ENCODE results near the gene TIMP4. TPM values are rescaled to one million over a fixed set of nuclear protein-coding genes. Genes with fewer than 3 reads are reported as not detected.

Gene TIMP4
- total and polyA plus RNA-seq, 2 of the 4 experiments (the other 2 are of a cell fraction) = 0.39 to 0.54 TPM

GRCh38 chr3:12132881-12133280 lies 25.8 kb downstream of the TIMP4 start:
- H3K4ac ChIP-seq (ENCODE audit: low read depth, low read length) = no peak overlapping the region
- H2BK15ac ChIP-seq (ENCODE audit: low read depth, low read length) = no peak overlapping the region
- no peak for TF ChIP-seq BHLHE40 (IDR thresholded peaks at IDR 0.05; ENCODE audit: low read depth, low read length)
- TF ChIP-seq RCOR1 (IDR thresholded peaks at IDR 0.05; ENCODE audit: insufficient replicate concordance, low read length) = no peak
- no peak for TF ChIP-seq RFX5 (IDR thresholded peaks at IDR 0.05; ENCODE audit: low read depth, low read length)
- TF ChIP-seq, protein P1, sequence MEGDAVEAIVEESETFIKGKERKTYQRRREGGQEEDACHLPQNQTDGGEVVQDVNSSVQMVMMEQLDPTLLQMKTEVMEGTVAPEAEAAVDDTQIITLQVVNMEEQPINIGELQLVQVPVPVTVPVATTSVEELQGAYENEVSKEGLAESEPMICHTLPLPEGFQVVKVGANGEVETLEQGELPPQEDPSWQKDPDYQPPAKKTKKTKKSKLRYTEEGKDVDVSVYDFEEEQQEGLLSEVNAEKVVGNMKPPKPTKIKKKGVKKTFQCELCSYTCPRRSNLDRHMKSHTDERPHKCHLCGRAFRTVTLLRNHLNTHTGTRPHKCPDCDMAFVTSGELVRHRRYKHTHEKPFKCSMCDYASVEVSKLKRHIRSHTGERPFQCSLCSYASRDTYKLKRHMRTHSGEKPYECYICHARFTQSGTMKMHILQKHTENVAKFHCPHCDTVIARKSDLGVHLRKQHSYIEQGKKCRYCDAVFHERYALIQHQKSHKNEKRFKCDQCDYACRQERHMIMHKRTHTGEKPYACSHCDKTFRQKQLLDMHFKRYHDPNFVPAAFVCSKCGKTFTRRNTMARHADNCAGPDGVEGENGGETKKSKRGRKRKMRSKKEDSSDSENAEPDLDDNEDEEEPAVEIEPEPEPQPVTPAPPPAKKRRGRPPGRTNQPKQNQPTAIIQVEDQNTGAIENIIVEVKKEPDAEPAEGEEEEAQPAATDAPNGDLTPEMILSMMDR (conservative IDR thresholded peaks at IDR 0.05; ENCODE audit: low read depth, low read length) = no peak
- TF ChIP-seq MAFK (IDR thresholded peaks at IDR 0.05; ENCODE audit: low read depth, low read length) = no peak
- no peak for TF ChIP-seq MXI1 (IDR thresholded peaks at IDR 0.05; ENCODE audit: borderline replicate concordance, low read depth, low read length)
- no peak for TF ChIP-seq NFE2L2 (IDR thresholded peaks at IDR 0.05; ENCODE audit: low read depth, low read length)
- no peak for TF ChIP-seq CHD1 (IDR thresholded peaks at IDR 0.05; ENCODE audit: low read depth, low read length)
- TF ChIP-seq SMC3 (IDR thresholded peaks at IDR 0.05; ENCODE audit: low read depth, low read length) = no peak
- TF ChIP-seq, protein P2, sequence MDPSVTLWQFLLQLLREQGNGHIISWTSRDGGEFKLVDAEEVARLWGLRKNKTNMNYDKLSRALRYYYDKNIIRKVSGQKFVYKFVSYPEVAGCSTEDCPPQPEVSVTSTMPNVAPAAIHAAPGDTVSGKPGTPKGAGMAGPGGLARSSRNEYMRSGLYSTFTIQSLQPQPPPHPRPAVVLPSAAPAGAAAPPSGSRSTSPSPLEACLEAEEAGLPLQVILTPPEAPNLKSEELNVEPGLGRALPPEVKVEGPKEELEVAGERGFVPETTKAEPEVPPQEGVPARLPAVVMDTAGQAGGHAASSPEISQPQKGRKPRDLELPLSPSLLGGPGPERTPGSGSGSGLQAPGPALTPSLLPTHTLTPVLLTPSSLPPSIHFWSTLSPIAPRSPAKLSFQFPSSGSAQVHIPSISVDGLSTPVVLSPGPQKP (IDR thresholded peaks at IDR 0.05; ENCODE audit: borderline replicate concordance, low read depth, low read length) = no peak
- TF ChIP-seq, protein P3, sequence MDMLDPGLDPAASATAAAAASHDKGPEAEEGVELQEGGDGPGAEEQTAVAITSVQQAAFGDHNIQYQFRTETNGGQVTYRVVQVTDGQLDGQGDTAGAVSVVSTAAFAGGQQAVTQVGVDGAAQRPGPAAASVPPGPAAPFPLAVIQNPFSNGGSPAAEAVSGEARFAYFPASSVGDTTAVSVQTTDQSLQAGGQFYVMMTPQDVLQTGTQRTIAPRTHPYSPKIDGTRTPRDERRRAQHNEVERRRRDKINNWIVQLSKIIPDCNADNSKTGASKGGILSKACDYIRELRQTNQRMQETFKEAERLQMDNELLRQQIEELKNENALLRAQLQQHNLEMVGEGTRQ (IDR thresholded peaks at IDR 0.05; ENCODE audit: low read depth, low read length) = no peak
- no peak for TF ChIP-seq MAZ (IDR thresholded peaks at IDR 0.05; ENCODE audit: borderline replicate concordance, low read depth, low read length)
- no peak for TF ChIP-seq FOS (IDR thresholded peaks at IDR 0.05; ENCODE audit: low read depth, low read length)
- H3K23ac ChIP-seq (ENCODE audit: low read depth, low read length) = no peak overlapping the region
- no peak overlapping the region for H4K91ac ChIP-seq (ENCODE audit: insufficient read depth, low read depth, low read length)
- H3K4me1 ChIP-seq (ENCODE audit: control insufficient read depth, insufficient read depth, low read length) = no peaks in the 10 kb centered on the region
- no peak overlapping the region for H3K18ac ChIP-seq (ENCODE audit: low read depth, low read length)
- no peak overlapping the region for H3K14ac ChIP-seq (replicated peaks; ENCODE audit: low read depth, low read length)
- in situ Hi-C loops (cut with MboI; ENCODE audit: low sequenced_read_pairs) (loop anchor here (25.0 kb wide), 1 partner anchor 754 kb away; no protein-coding TSS in a partner anchor), intact Hi-C loops (cut with micrococcal nuclease) (no loop called here), dilution Hi-C loops (cut with HindIII; ENCODE audit: low sequenced_read_pairs, unreplicated experiment) (no loop called here)
- H4K5ac ChIP-seq (ENCODE audit: low read depth, low read length) = no peak overlapping the region
- H3K9ac ChIP-seq (ENCODE audit: low read depth, low read length) = no peak overlapping the region
- H3K36me3 ChIP-seq (ENCODE audit: control insufficient read depth, insufficient read depth, low read length) = no peaks in the 10 kb centered on the region
- no peaks in the 10 kb centered on the region for H3K79me1 ChIP-seq (ENCODE audit: low read depth in 1 of 2, low read length in 2 of 2)
- no peak overlapping the region for H3K56ac ChIP-seq (ENCODE audit: extremely low read depth, insufficient read depth, low read length)
- peaks cover 30% of the 10 kb centered on the region for H3K27me3 ChIP-seq (ENCODE audit: control insufficient read depth, insufficient read depth, low read length)
- H3K9me1 ChIP-seq (ENCODE audit: insufficient read depth, low read length) = no peaks in the 10 kb centered on the region
- no peaks in the 10 kb centered on the region for H3K9me3 ChIP-seq (ENCODE audit: control insufficient read depth, insufficient read depth, low read length)
- no peak overlapping the region for H3K4me2 ChIP-seq (ENCODE audit: low read depth, low read length)
- H3K27ac ChIP-seq (ENCODE audit: insufficient read depth, low read length) = no peak overlapping the region
- no TSS peak for BruUV-seq (replicated peaks)
- H2AFZ ChIP-seq (replicated peaks; ENCODE audit: low read length, poor library complexity) = no peak overlapping the region
- ChIA-PET CTCF (interaction anchor here (1.9 kb wide), 1 partner anchor 347 kb away, joined by 8 read pairs; no protein-coding TSS in a partner anchor), POLR2A (ENCODE audit: unreplicated experiment) (no interaction called here)
- no peaks in the 10 kb centered on the region for H4K20me1 ChIP-seq (ENCODE audit: insufficient read depth, low read length)
- H2AK9ac ChIP-seq (replicated peaks; ENCODE audit: low read depth, low read length, poor library complexity) = no peak overlapping the region
- no peak overlapping the region for H2AK5ac ChIP-seq (ENCODE audit: low read depth, low read length)
- no peak overlapping the region for H3K4me3 ChIP-seq (ENCODE audit: insufficient read depth, low read depth, low read length)
- ATAC-seq (ENCODE audit: low read depth) = no peak
- H2BK20ac ChIP-seq (ENCODE audit: low read depth, low read length) = no peak overlapping the region
- H2BK120ac ChIP-seq (ENCODE audit: low read depth, low read length) = no peak overlapping the region
- H4K8ac ChIP-seq (ENCODE audit: low read depth in 2 of 2, low read length in 2 of 2) = no peak overlapping the region
- H2BK5ac ChIP-seq (ENCODE audit: low read depth, low read length, poor library complexity, severe bottlenecking) = no peak overlapping the region
- DNase-seq = no peak
- WGBS, 2 experiments (ENCODE audit: extremely low coverage in 2 of 2, insufficient read length in 1 of 2) = 0% methylated on average over 1 of the region's 1 CpG; no CpG with 5 or more reads in 1 of the 2 experiments
